Natural killer cell treated with Interleukin-12 subunit alpha and Interleukin-12 subunit beta and Interleukin-15 and Interleukin-18, amount 100 ng/mL, for 72 hours (primary cell): Measurements from ENCODE around the gene PDF. TPM values are rescaled to one million over a fixed set of nuclear protein-coding genes. Genes with fewer than 3 reads are reported as not detected.

ENCODE experiments used
- ATAC-seq, 2 donors: fragments of 150-1000 bp; cut with Tn5 transposase in 1 of 2; sonication (Bioruptor Pico), chemical (Tn5 transposase) in 1 of 2; 2 replicates each; pipeline ENCODE4 v1.10.0; 2021
- DNase-seq: peaks from one replicate; pipeline ENCODE4 v3.0.0; 2022; ENCODE audit warnings: low spot score
- H3K27ac Mint-ChIP-seq, 2 donors: 1 replicate in 1 of 2; 2 replicates in 1 of 2; pipeline ENCODE4 v1.8.0; 2022; ENCODE audit warnings: mixed read lengths in 2 of 2, mild to moderate bottlenecking in 1 of 2, moderate library complexity in 1 of 2
- H3K27me3 Mint-ChIP-seq, 2 donors: 1 replicate in 1 of 2; 2 replicates in 1 of 2; pipeline ENCODE4 v1.8.0; 2022; ENCODE audit warnings: mixed read lengths in 2 of 2
- H3K36me3 Mint-ChIP-seq: one replicate; pipeline ENCODE4 v1.8.0; 2022; ENCODE audit warnings: mixed read lengths
- H3K4me1 Mint-ChIP-seq, 2 donors: 1 replicate in 1 of 2; 2 replicates in 1 of 2; pipeline ENCODE4 v1.8.0; 2022; ENCODE audit warnings: low read depth in 2 of 2, mixed read lengths in 2 of 2, mild to moderate bottlenecking in 1 of 2
- H3K4me3 Mint-ChIP-seq: one replicate; pipeline ENCODE4 v1.8.0; 2022; ENCODE audit warnings: mixed read lengths
- H3K9me3 Mint-ChIP-seq: 2 replicates; pipeline ENCODE4 v1.8.0; 2022; ENCODE audit warnings: mixed read lengths
- total RNA-seq, 2 donors: library from RNA; stranded (reverse); gene quantifications; one replicate each; pipeline ENCODE4 v1.2.3, GENCODE V29; 2022

Gene PDF
- total RNA-seq, 2 donors from 2014 or later: 15.6 to 26.9 TPM

- ATAC-seq (no peak), DNase-seq (no peak)
- no peaks in the 10 kb centered on the region for H3K27me3 Mint-ChIP-seq
- H3K36me3 Mint-ChIP-seq: peaks cover 5% of the 10 kb centered on the region
- H3K27ac Mint-ChIP-seq: peak overlapping the region; percentile 45 to 60
- peaks cover 25% of the 10 kb centered on the region in 2 donors for H3K4me1 Mint-ChIP-seq
- H3K4me3 Mint-ChIP-seq: peak overlapping the region; percentile 79
- no peaks in the 10 kb centered on the region for H3K9me3 Mint-ChIP-seq
Measured at GRCh38 chr16:69328854-69329316, 1.5 kb downstream of the PDF start.

GRCh38 chr16:69327585-69328310 lies 2.6 kb downstream of the PDF start:
- no peak overlapping the region for H3K27ac Mint-ChIP-seq
- H3K36me3 Mint-ChIP-seq: peaks cover 5% of the 10 kb centered on the region
- H3K9me3 Mint-ChIP-seq: no peaks in the 10 kb centered on the region
- H3K4me1 Mint-ChIP-seq: peaks cover 23 to 25% of the 10 kb centered on the region in 2 donors
- peak overlapping the region; percentile 79 for H3K4me3 Mint-ChIP-seq
- ATAC-seq (no peak), DNase-seq (no peak)
- H3K27me3 Mint-ChIP-seq: no peaks in the 10 kb centered on the region

- Mint-ChIP-seq H3K4me3 (peak overlapping the region; percentile 18), H3K27ac (no peak overlapping the region), H3K36me3 (peaks cover 12% of the 10 kb centered on the region)
Measured at GRCh38 chr16:69326172-69326873, 4.1 kb downstream of the PDF start.

GRCh38 chr16:69325784-69326171 lies 4.6 kb downstream of the PDF start:
- Mint-ChIP-seq H3K27ac (no peak overlapping the region), H3K36me3 (peaks cover 12% of the 10 kb centered on the region), H3K4me3 (peak overlapping the region; percentile 18), H3K9me3 (no peaks in the 10 kb centered on the region), H3K4me1 (peaks cover 25 to 31% of the 10 kb centered on the region in 2 donors), H3K27me3 (no peaks in the 10 kb centered on the region)
- DNase-seq: no peak
- no peak for ATAC-seq

More at GRCh38 chr16:69326172-69326873, 4.1 kb downstream of the PDF start:
- no peaks in the 10 kb centered on the region for H3K27me3 Mint-ChIP-seq
- ATAC-seq: no peak
- DNase-seq: no peak
- peaks cover 25 to 30% of the 10 kb centered on the region in 2 donors for H3K4me1 Mint-ChIP-seq
- H3K9me3 Mint-ChIP-seq: no peaks in the 10 kb centered on the region

GRCh38 chr16:69324585-69325253 lies 5.7 kb downstream of the PDF start:
- H3K27ac Mint-ChIP-seq: peak overlapping the region in 1 of 2 donors; percentile 47
- no peak for ATAC-seq
- H3K36me3 Mint-ChIP-seq: peaks cover 13% of the 10 kb centered on the region

GRCh38 chr16:69324013-69324531 lies 6.3 kb downstream of the PDF start:
- no peak for DNase-seq
- peaks cover 18% of the 10 kb centered on the region for H3K36me3 Mint-ChIP-seq

More at GRCh38 chr16:69324585-69325253, 5.7 kb downstream of the PDF start:
- Mint-ChIP-seq H3K27me3 (no peaks in the 10 kb centered on the region), H3K9me3 (no peaks in the 10 kb centered on the region), H3K4me1 (peaks cover 25 to 31% of the 10 kb centered on the region in 2 donors), H3K4me3 (no peak overlapping the region)
- no peak for DNase-seq

GRCh38 chr16:69323415-69323814 lies 7.0 kb downstream of the PDF start:
- no peaks in the 10 kb centered on the region for H3K27me3 Mint-ChIP-seq
- H3K9me3 Mint-ChIP-seq: no peaks in the 10 kb centered on the region
- peaks cover 18% of the 10 kb centered on the region for H3K36me3 Mint-ChIP-seq
- DNase-seq (no peak), ATAC-seq (no peak)
- H3K4me1 Mint-ChIP-seq: peaks cover 21% of the 10 kb centered on the region in 2 donors
- no peak overlapping the region for H3K27ac Mint-ChIP-seq
- no peak overlapping the region for H3K4me3 Mint-ChIP-seq

More at GRCh38 chr16:69324013-69324531, 6.3 kb downstream of the PDF start:
- H3K4me1 Mint-ChIP-seq: peaks cover 26 to 27% of the 10 kb centered on the region in 2 donors
- no peak for ATAC-seq
- no peak overlapping the region for H3K4me3 Mint-ChIP-seq
- no peaks in the 10 kb centered on the region for H3K9me3 Mint-ChIP-seq
- no peaks in the 10 kb centered on the region for H3K27me3 Mint-ChIP-seq
- no peak overlapping the region for H3K27ac Mint-ChIP-seq

GRCh38 chr16:69322343-69322742 lies 8.0 kb downstream of the PDF start:
- ATAC-seq (no peak), DNase-seq (no peak)
- peaks cover 18% of the 10 kb centered on the region in 2 donors for H3K4me1 Mint-ChIP-seq
- no peak overlapping the region for H3K27ac Mint-ChIP-seq
- H3K27me3 Mint-ChIP-seq: no peaks in the 10 kb centered on the region
- peaks cover 18% of the 10 kb centered on the region for H3K36me3 Mint-ChIP-seq
- H3K9me3 Mint-ChIP-seq: no peaks in the 10 kb centered on the region
- H3K4me3 Mint-ChIP-seq: no peak overlapping the region

GRCh38 chr16:69321080-69321479 lies 9.3 kb downstream of the PDF start:
- Mint-ChIP-seq H3K27ac (no peak overlapping the region), H3K9me3 (no peaks in the 10 kb centered on the region), H3K4me3 (no peak overlapping the region), H3K36me3 (peaks cover 15% of the 10 kb centered on the region), H3K4me1 (peaks cover 10 to 13% of the 10 kb centered on the region in 2 donors), H3K27me3 (no peaks in the 10 kb centered on the region)
- DNase-seq (no peak), ATAC-seq (no peak)

GRCh38 chr16:69320740-69321073 lies 9.7 kb downstream of the PDF start:
- DNase-seq: no peak
- peaks cover 13% of the 10 kb centered on the region for H3K36me3 Mint-ChIP-seq

GRCh38 chr16:69319826-69320739 lies 10.3 kb downstream of the PDF start:
- H3K27ac Mint-ChIP-seq: no peak overlapping the region
- H3K9me3 Mint-ChIP-seq: no peaks in the 10 kb centered on the region
- DNase-seq: no peak
- no peaks in the 10 kb centered on the region for H3K27me3 Mint-ChIP-seq
- ATAC-seq: no peak
- peaks cover 6 to 15% of the 10 kb centered on the region in 2 donors for H3K4me1 Mint-ChIP-seq
- no peak overlapping the region for H3K4me3 Mint-ChIP-seq
- peaks cover 13% of the 10 kb centered on the region for H3K36me3 Mint-ChIP-seq

More at GRCh38 chr16:69320740-69321073, 9.7 kb downstream of the PDF start:
- Mint-ChIP-seq H3K27me3 (no peaks in the 10 kb centered on the region), H3K9me3 (no peaks in the 10 kb centered on the region), H3K27ac (no peak overlapping the region), H3K4me3 (no peak overlapping the region), H3K4me1 (peaks cover 6 to 15% of the 10 kb centered on the region in 2 donors)
- ATAC-seq: no peak

GRCh38 chr16:69319381-69319780 lies 11.0 kb downstream of the PDF start:
- H3K9me3 Mint-ChIP-seq: no peaks in the 10 kb centered on the region
- ATAC-seq (no peak), DNase-seq (no peak)
- no peak overlapping the region for H3K27ac Mint-ChIP-seq
- no peak overlapping the region for H3K4me3 Mint-ChIP-seq
- no peaks in the 10 kb centered on the region for H3K27me3 Mint-ChIP-seq
- H3K36me3 Mint-ChIP-seq: peaks cover 13% of the 10 kb centered on the region
- peaks cover 6 to 15% of the 10 kb centered on the region in 2 donors for H3K4me1 Mint-ChIP-seq

- peaks cover 13% of the 10 kb centered on the region for H3K36me3 Mint-ChIP-seq
- no peaks in the 10 kb centered on the region for H3K9me3 Mint-ChIP-seq
- no peaks in the 10 kb centered on the region for H3K27me3 Mint-ChIP-seq
- peaks cover 8 to 18% of the 10 kb centered on the region in 2 donors for H3K4me1 Mint-ChIP-seq
- H3K27ac Mint-ChIP-seq: no peak overlapping the region
- DNase-seq: no peak
- no peak for ATAC-seq
- H3K4me3 Mint-ChIP-seq: no peak overlapping the region
Measured at GRCh38 chr16:69318911-69319289, 11.5 kb downstream of the PDF start.
